OCI-LY3 (cell line): ENCODE results near the gene CCDC194.

Experiments used
- CTCF ChIP-seq: fragments of 200-600, 300-600 bp; sonication (generic); IDR thresholded peaks from 2 replicates; pipeline ENCODE4 v1.5.1; 2014; ENCODE audit warnings: antibody characterized with exemption, low read length, low read depth
- EZH2phosphoT487 ChIP-seq: fragments of 200-600 bp; shearing (Covaris generic); IDR thresholded peaks from 2 replicates; pipeline ENCODE4 v1.6.1; 2018; ENCODE audit warnings: antibody characterized with exemption, mixed run types, low read depth

- TF ChIP-seq CTCF (no peak), EZH2phosphoT487 (no peak)
Measured at GRCh38 chr19:17421942-17422341, 27.9 kb upstream of the CCDC194 start.
